CD4-positive, alpha-beta T cell treated with Interleukin-2 at 100 ng/mL for 4 hours (primary cell): Measurements from ENCODE around the gene LSM12.

Source experiments
- DNase-seq: peaks from one replicate; pipeline ENCODE4 v3.0.0-alpha.2; 2020; ENCODE audit warnings: low spot score

Gene LSM12

GRCh38 chr17:43987131-43988021, 79.1 kb downstream of the LSM12 start:
- no peak for DNase-seq

DNA sequence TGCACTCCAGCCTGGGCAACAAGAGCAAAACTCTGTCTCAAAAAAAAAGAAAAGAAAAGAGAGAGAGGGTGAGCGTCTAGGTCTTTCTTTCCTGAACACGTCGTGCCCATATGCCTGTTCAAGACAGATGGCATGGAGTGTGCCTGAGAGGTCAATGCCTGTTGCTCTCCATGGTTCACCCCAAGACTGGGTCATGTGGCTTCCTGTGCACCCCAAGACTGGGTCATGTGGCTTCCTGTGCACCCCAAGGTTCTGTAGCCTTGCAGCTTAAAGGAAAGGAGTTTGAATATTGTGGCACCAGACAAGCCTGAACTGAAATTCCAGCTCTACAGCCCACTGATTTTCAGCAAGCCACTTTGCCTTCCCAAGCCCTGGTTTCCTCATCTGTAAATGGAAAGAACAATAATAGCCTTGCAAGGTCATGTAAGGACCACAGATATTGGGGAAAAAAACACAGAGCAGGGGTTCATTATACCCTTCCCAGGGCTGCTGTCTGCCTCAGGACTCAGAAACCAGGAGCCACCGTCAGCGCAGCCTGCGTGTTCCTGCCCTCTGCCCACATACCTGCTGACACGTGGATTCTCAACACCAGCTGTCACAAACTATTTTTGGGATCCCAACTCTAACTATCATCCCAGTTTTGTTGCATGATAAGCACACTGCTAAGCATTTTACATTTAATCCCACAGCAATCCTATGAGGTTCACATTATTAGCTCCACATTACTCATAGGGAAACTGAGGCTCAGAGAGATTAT, 80.1 kb downstream of the LSM12 start:
- DNase-seq = no peak

GRCh38 chr17:43984521-43984920, 82.0 kb downstream of the LSM12 start:
- DNase-seq = no peak
